HS-27A (cell line): ENCODE measurements around the gene PERM1.
"Not testable (repeated sequence)": the region's sequence is repeated elsewhere in the genome, so short reads cannot be mapped to it uniquely, and the experiment has no call there.

ENCODE experiments used
- DNase-seq: peaks from one replicate; pipeline ENCODE4 v3.0.0-alpha.2; 2012; ENCODE audit warnings: low read depth, missing footprints

Gene PERM1

DNA sequence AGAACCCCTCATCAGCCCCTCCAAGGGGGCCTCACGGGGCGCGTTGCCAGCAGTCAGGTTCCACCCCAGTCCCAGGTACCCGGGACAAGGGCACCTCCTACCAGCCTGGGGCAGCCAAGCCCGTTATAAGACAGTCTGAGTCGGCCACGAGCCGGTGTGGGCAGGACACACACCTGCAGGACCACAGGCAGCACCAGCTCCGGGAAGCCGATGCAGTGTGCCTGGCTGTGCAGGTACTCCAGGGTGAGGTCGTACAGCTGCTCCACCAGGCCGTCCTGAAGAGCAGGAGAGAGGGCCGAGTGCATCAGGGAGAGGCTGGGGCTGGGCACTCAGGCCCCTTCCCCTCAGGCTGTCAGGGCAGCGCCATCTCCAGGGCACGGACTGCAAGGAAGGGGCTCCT, 33.9 kb downstream of the PERM1 start:
- no peak for DNase-seq

DNA sequence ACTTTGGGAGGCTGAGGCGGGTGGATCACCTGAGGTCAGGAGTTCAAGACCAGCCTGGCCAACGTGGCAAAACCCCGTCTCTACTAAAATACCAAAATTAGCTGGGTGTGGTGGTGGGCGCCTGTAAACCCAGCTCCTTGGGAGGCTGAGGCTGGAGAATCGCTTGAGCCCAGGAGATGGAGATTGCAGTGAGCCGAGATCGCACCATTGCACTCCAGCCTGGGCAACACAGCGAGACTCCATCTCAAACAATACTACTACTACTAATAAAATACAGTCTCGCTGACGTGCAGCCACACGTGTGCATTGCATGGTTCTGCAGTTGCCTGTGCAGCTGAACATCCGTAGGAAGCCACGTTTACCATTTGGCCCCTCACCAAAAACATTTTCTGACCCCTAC, 35.1 kb downstream of the PERM1 start:
- not testable (repeated sequence) for DNase-seq

DNA sequence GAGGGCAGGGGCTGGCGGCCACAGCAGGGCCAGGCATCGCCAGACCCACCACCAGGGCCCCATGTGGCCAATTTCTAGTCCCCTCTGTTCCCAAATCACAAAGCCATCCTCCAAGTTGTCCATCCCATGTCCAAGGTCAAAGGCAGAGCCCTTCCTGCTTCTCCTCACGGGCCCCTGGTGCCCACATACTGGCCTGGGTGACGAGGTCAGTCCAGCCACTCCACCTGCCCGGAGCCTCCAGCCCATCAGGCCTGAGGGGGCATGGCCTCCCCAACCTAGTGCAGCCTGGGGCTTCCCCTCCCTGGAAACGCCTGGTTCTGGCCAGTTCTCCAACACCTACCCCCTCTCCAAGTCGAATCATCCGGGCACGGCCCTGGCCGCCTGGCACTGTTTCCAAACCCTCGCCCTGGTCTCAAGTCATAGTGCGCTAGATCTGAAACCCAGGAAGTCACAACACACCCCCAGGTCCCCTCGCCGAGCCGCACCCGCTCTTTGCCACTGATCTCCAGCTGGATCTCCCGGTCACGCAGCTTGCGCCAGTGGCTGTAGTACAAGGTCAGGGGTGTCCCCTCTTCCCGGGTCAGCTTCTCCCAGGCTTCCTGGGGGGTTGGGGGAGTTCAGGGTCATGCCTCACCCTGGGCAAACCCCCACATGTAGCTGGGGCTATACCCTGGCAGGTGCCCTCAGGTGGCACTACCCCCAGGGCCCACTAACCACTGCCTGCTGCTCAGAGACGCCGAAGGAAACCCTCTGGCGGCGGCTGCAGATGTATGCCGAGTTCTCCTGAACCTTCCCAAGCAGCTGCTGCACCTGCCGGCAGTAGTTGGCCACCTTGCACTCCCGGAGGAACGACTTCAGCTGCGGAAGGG, 36.0 kb downstream of the PERM1 start:
- no peak for DNase-seq

DNA sequence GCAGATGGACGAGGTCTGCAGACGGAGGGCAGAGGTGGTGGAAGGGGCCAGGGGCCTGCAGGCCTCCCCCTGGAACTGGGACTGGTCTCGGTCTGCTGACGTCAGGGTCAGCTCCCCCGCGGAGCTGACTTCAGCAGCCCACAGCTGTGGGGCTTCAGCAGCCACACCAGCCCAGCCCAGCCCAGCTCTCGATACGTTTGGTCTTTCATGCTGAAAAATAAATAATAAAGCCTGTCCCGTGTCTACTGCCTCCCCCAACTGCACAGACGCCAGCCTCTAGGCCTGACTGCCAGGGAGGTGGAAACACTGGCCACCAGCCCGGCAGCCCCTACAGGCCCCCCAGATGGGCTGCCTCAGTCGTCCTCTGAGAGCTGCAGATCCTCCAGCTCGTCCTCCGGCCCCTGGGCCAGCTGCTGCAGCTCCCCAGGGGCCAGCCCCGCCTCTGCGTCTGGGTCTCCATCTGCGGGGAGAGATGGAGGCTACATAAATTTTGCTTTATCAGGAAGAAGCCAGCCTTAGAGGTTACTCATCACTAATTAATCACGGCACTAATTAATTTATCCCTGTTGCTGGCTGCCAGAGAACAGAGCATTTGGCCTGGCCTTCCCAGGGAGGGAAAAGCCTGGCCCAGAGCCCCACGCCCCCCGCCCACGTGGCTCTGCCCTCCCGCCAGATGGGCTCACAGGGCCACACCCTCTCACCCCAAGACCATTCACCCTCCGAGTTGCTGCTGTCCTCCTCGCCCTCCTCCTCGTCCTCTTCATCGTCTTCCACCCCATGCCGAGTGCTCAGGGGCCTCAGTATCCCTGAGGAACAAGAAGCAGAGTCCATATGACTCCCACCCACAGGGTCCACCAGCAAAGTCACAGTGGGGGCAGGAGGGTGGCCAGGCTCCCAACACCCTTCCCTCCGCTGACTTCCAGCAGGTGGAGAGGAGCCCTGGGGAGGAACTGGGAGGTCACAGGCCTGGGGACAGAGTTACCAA, 37.3 kb downstream of the PERM1 start:
- DNase-seq, result no peak

DNA sequence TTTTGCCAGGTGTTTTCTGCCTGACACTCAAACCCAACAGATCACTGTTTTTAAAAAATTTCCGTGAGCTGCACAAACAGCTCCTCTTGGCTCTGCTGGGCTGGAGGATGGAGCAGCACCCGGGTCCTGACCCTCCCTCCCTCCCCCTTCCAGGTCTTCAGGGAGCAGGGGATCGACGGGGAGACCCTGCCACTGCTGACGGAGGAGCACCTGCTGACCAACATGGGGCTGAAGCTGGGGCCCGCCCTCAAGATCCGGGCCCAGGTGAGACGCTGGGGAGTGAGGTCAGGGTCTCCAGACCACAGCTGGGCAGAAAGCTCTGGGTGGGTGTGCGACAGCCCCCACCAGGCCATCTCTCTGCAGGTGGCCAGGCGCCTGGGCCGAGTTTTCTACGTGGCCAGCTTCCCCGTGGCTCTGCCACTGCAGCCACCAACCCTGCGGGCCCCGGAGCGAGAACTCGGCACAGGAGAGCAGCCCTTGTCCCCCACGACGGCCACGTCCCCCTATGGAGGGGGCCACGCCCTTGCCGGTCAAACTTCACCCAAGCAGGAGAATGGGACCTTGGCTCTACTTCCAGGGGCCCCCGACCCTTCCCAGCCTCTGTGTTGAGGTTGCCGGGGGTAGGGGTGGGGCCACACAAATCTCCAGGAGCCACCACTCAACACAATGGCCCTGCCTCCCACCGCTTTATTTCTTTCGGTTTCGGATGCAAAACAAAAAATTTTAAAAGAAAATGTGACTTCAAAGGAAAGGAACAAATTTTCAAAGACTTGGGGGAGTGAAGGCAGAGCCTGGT, 38.1 kb downstream of the PERM1 start:
- no peak for DNase-seq

DNA sequence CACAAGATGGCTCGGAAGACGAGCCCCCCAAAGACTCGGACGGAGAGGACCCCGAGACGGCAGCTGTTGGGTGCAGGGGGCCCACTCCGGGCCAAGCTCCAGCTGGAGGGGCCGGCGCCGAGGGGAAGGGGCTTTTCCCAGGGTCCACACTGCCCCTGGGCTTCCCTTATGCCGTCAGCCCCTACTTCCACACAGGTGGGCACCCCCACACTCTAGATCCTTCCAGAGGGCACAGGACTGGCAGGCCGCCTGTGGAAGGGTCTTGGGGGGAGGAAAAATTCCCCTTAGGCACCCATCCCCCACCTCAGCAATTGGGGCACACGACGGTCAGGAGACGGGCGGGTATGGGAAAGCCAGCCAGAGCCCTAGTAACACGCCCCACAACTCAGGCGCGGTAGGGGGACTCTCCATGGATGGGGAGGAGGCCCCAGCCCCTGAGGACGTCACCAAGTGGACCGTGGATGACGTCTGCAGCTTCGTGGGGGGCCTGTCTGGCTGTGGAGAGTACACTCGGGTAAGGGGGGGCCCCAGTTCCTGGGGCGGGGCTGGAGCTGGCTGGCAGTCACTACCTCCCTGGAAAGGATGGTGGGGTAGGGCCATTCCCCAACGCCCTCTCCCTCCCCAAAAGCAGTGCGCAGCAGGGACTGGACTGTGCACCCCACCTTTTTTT, 38.9 kb downstream of the PERM1 start:
- DNase-seq, result no peak

DNA sequence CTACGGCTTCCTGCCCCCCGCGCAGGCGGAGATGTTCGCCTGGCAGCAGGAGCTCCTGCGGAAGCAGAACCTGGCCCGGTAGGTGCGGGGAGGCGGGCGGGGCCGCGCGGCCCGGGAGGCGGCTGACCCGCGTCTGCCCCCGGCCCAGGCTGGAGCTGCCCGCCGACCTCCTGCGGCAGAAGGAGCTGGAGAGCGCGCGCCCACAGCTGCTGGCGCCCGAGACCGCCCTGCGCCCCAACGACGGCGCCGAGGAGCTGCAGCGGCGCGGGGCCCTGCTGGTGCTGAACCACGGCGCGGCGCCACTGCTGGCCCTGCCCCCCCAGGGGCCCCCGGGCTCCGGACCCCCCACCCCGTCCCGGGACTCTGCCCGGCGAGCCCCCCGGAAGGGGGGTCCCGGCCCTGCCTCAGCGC, 39.5 kb downstream of the PERM1 start:
- DNase-seq, result no peak

DNA sequence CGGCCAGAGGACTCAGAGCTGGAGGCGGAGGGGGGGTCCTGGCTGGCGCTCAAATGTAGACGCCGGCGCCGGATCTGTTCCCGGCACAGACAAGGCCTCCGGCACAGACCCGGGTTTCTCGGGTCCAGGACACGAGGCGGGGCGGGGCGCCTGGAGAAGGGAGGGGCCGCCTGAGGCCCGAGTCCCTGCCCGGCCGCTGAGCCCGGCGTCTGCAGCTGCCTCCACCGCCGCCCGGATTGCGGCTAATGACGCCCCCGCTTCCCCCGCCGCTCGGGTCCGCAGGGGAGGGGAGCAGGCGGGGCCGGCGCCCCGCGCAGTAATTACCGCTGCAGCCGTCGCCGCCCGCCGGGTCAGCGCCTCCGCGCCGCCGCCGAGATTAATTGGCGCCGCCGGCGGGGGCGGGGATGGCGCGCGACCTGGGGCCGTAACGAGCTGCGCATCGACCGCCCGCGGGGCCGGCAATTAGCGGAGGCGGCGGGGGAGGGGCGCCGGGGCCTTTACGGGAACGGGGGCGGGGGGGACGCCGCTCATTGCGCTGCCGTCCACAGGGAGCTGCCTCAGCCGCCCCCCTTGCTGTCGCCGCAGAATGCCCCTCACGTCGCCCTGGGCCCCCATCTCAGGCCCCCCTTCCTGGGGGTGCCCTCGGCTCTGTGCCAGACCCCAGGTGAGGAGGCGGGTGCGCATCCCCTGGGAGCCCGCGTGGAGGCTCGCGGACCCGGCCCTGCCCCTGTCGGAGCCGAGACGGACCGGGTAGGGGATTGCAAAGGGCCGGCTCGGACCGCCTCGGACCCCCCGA, 40.1 kb downstream of the PERM1 start:
- no peak for DNase-seq

DNA sequence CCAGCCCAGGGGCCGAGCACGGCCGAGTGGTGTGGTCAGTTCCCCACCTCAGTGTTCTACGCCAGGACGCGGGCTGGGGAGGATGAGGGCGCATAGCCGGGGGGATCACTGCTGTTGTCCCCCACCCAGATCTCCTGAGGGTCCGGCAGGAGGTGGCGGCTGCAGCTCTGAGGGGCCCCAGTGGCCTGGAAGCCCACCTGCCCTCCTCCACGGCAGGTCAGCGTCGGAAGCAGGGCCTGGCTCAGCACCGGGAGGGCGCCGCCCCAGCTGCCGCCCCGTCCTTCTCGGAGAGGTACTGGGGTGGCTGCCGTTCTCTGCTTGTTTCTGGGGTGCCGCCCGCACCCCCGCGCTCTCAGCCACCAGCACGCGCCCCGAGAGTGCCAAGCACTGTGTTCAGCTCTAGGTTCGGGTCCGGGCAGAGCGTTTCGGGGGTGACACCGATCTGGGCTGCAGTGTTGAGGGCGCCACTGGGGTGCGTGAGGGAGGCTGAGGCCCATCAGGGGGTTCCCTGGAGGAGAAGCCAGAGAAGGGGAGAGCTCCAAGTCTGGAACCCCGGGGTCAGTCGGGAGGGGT, 40.8 kb downstream of the PERM1 start:
- DNase-seq, result no peak

DNA sequence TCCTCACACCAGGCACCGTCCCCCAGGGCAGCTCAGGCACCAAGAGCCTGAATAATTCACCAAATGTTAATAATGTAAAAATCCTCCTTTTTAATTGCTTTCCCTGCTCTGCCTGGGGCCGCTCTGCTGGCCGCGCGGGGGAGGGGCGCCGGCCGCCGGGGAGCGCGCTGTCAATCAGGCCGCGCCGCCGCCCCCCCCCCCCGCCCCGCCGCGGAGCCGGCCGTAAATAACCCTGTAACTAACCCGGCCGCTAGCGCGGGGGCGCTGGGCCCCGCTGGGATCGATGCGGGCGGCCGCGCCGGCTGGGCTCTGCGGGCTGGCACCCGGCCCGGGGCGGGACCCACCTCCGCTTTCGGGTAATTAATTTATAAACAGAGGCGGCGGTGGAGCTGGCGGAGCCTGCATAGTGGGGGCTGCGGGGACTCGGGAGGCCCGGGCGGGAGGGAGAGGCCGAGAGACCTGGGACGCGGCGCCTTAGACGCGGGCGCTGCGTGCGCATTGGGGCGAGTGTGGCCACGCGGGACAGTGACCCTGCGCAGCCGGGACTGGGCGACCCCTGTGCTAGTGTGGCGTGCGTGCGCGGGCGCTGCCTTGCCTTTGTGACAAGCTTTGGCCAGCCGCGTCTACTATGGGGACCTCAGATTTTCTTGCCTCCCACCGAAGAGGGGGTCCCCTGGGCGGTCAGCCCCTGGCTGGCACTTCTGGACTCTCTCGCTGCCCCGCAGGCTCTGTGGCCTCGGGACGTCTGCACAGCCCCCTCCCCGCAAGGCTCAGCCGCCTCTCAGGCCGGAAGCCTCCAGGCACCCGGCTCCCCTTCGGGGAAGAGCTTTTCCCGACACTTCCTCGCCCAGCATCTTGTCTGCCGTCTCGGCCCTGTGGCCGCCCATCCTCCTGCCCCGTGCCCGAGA, 41.5 kb downstream of the PERM1 start:
- DNase-seq, result no peak

DNA sequence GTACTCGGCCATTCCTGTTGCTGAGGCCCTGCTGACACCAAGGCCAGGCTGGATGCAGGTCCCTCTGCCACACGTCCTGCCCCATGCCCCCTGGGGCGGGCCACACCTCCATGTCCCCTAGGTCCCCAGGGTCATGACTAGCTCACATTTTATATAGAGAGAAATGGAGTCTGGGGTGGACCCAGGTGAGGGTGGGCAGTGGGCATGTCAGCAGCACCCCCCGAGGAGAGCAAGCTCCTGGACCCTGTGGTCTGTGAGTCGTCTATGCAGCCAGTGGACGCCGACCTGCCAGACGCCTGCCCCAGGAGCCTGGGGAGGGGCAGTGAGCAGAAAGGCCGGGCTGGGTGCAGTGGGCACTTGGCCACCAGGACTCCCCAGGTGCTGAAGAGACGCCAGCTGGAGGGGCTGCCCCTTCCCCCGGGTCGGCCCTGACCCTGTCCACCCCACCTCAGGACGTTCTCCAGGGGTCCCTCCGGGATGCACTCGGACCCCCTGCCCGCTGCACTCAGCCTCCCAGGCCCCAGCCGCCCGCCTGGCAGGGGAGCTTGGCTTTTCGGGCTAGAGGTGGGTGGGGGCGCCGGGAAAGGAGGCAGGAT, 42.3 kb downstream of the PERM1 start:
- DNase-seq, result no peak

DNA sequence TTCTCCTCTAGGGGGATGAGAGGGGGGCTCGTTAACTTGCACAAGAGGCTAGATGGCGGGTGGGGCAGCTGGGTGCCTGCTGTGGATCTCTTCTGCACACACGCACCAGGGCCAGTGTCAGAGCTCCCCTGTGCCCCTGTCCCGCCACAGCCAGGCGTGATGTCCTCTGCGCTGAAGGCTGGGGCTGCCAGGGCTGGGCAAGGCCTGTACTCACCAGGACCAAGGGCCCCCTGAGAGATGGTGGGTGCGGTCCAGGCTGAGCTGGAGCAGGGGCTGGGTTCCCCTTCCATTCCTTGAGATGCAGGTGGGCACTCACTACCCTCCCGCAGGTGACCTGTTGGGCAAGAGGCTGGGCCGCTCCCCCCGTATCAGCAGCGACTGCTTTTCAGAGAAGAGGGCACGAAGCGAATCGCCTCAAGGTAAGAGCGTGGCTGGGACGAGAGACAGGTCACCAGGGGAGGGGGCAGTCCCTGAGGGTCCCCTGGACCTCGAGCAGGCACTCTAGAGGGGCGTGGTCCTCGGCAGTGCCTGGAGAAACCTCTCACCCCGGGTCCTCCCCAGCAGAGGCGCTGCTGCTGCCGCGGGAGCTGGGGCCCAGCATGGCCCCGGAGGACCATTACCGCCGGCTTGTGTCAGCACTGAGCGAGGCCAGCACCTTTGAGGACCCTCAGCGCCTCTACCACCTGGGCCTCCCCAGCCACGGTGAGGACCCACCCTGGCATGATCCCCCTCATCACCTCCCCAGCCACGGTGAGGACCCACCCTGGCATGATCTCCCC, 43.0 kb downstream of the PERM1 start:
- DNase-seq, result no peak

DNA sequence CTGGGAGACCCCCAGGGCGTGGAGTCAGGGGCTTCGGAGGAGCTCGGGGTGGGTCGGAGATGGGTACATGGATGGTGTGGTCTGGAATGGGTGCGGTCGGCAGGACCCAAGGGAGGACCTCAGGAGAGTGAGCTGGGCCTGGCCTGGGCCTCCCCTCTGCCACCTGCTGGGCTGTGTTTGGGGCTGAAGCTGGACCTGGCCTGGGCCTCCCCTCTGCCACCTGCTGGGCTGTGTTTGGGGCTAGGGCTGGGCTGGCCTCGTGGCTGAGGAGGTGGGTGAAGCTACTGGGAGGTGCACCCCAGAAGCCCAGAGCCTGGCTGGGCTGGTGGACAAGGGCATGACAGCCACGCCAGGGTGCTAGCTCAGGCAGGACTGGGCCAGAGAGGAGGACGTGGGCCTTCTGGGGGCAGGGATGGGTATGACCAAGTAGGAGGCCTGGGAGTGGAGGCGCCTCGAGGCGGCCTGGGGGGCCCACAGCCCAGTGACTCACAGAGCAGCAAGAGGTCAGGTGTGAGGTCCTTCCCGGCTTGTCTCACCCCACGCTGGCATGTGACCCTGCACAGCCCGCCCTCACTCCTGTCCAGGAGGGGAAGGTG, 43.7 kb downstream of the PERM1 start:
- no peak for DNase-seq

DNA sequence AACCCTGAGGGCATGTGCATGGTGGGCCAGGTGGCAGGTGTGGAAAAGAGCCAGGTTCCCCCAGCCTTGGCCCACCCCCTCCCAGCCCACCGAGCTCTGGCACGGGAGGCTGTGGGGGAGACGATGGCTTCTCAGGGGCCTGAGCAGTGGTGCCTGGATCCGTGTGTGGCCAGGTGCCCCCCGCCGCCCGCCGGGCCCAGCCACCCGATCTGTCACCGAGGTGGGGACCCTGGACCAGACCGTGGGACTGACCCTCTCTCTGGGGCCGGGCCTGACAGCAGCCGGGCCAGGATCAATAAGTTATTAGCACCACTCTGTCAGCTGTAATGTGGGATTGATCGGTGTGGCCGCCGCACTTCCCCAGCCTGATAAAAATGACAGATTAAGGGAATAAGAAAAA, 44.4 kb downstream of the PERM1 start:
- no peak for DNase-seq

DNA sequence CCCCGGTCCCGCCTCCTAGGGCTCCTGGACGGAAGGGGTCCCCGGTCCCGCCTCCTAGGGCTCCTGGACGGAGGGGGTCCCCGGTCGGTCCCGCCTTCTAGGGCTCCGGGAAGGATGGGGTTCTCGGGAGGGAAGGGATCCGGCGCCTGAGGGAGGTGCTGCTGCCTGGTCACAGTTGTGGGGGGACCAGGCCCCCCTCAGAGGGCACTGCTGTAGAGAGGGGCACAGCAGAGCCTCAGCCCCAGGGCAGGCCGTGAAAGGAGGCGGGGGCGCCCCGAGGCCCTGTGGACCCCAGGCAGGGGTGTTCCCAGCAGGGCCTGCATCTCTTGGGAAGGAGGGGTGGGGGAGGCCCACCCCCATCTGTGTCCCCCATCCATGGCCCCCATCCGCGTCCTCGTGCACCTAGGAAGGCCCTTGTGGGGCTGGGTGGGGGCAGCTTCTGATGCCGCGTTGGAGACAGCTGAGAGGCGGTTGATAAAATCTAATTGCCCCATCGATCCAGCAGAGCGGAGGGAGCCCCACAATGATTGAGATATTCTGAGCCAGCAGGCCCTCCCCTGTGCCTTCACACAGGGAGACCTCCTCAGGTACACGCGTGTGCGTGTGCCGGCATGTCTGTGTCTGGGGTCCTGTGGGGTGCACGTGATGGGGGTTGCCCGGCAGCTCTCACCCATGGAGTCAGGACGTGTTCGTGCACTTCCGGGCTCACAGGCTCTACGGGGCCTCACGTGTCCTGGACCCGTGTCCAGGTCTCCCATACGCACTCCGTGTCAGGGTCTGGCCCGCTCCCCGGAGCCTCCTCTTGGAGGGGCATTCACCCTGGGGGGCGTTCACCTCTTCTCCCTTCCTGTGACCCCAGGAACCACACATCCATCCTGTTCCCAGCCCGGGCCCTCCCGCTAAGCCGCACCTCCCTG, 45.3 kb downstream of the PERM1 start:
- DNase-seq, result no peak

DNA sequence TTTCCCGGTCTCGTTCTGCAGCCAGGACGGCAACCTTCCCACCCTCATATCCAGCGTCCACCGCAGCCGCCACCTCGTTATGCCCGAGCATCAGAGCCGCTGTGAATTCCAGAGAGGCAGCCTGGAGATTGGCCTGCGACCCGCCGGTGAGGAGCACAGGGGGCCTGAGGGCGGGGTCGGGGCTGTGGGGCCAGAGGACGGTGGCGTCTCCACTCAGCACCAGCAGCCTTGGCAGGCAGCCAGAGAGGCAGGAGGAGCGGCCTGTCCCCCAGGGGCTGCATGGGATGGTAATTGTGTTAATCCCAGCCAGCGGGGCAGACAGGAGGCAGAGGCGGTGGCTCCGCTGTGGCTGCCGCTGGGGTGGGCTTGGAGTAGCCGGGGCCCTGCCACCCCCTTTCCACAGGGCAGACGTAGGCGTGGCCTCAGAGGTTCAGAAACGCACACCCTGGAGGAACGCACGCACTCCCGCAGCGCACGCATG, 46.1 kb downstream of the PERM1 start:
- DNase-seq, result no peak
